ENCODE results near the gene DBNL. TPM values are rescaled to one million over a fixed set of nuclear protein-coding genes. Genes with fewer than 3 reads are reported as not detected.

Gene DBNL
- total RNA-seq, 4 donors from 2014 or later = 108 to 165 (median 138) TPM

DNA sequence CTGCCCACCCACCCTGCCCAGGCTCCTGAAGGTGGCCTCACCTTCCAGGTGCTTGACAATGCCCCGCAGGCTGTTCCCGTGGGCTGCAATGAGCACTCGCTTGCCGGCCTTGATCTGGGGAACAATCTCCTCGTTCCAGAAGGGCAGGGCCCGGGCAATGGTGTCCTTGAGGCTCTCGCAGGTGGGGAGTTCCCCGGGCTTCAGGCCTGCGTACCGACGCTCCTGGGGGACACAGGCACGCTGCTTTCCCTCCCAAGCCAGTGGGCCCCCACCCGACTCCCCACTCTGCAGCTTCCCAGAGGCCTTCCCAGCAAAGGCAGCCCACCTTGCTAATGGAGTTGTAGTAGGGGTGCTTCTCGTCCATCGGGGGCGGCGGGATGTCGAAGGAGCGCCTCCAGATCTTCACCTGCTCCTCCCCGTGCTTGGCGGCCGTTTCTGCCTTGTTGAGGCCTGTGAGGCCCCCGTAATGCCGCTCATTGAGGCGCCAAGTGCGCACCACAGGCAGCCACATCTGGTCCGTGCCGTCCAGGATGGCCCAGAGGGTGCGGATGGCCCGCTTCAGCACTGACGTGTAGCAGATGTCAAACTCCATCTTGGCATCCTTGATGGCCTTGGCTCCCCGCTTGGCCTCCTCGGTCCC lies 20.4 kb downstream of the DBNL start:
- Histone ChIP-seq H3K27ac (no peak overlapping the region), H3K9me3 (no peaks in the 10 kb centered on the region), H3K4me3 (replicated peaks in 1 of 3) (no peak overlapping the region), H3K36me3 (peaks cover 11 to 17% of the 10 kb centered on the region in 2 donors), H3K27me3 (no peaks in the 10 kb centered on the region), H3K4me1 (peaks cover 15 to 26% of the 10 kb centered on the region in 2 donors)
- WGBS, 2 donors = 7 to 18% methylated on average over 3 to 29 of the region's 33 CpGs
- TF ChIP-seq POLR2A (IDR thresholded peaks at IDR 0.05) = peak in 1 of 2 donors; percentile 11
- TF ChIP-seq, protein P1, sequence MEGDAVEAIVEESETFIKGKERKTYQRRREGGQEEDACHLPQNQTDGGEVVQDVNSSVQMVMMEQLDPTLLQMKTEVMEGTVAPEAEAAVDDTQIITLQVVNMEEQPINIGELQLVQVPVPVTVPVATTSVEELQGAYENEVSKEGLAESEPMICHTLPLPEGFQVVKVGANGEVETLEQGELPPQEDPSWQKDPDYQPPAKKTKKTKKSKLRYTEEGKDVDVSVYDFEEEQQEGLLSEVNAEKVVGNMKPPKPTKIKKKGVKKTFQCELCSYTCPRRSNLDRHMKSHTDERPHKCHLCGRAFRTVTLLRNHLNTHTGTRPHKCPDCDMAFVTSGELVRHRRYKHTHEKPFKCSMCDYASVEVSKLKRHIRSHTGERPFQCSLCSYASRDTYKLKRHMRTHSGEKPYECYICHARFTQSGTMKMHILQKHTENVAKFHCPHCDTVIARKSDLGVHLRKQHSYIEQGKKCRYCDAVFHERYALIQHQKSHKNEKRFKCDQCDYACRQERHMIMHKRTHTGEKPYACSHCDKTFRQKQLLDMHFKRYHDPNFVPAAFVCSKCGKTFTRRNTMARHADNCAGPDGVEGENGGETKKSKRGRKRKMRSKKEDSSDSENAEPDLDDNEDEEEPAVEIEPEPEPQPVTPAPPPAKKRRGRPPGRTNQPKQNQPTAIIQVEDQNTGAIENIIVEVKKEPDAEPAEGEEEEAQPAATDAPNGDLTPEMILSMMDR (IDR thresholded peaks at IDR 0.05) = no peak
- peak in 1 of 2 donors; percentile 23 for DNase-seq
- intact Hi-C loops (cut with DNase I) = no loop called here

DNA sequence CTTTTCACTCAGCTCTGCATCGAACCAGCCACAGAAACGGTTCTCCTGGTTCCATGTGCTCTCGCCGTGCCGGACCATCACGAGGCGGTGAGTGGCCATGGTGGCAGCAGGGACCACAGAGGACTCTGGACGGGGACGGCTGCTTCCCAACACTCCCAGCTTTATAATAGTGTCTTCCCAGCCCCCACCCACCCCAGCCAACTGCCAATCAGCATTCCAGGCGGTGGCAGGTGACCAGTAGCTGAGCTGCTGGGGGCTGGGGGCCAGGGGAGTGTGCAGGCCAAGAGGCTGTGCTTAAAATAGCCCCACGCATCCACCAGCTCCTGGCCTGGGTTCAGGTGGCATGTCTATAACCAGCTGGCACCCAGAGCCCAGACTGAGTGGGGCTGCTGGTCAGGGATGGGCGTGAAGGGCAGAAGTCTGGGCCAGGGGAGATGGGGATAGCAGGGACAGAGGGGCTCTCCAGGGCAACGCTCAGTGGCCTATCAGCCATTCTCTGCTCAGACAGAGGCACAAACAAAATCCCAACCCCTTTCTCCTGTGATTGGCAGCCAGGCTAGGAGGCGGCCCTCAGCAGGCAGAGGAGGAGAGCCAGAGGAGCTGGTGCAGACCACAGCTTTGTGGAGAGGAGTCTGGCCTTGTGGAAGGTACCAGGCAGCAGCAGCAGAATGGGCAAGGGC lies 21.1 kb downstream of the DBNL start, which contains the start of gene PGAM2:
Gene PGAM2, minus strand, starts transcription at position 137 of the 680 bp plus-strand sequence. Its CDS starts 38 bp downstream, at position 99.
- no peak for TF ChIP-seq POLR2A (IDR thresholded peaks at IDR 0.05)
- TF ChIP-seq, protein P1 (IDR thresholded peaks at IDR 0.05) = no peak
- Histone ChIP-seq H3K36me3 (peaks cover 10 to 11% of the 10 kb centered on the region in 2 donors), H3K27me3 (no peaks in the 10 kb centered on the region), H3K4me3 (replicated peaks in 1 of 3) (no peak within 1 kb of the TSS), H3K9me3 (no peaks in the 10 kb centered on the region), H3K27ac (no peak within 1 kb of the TSS), H3K4me1 (peaks cover 15 to 26% of the 10 kb centered on the region in 2 donors)
- intact Hi-C loops (cut with DNase I) = no loop called here
- WGBS, 2 donors = 18 to 28% methylated on average over 10 to 14 of the region's 14 CpGs
- DNase-seq = peak; percentile 76 to 78

DNA sequence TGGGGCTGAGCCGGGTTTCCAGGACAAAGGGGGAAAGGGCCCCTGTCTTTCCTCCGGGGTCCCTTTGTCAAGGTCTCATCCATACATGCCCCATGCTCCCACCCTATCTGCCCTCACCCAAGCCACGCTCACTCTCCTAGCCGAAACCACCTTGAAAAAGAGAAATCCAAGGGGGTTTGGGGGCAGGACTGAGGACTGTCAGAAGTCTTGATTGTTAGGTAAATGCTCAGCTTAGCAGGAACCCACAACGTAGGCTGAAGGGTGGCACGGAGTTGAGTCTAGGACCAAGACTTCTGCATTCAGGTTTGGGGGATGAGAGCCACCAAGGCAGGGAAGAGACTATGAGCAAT lies 21.6 kb downstream of the DBNL start:
- Histone ChIP-seq H3K27ac (no peak overlapping the region), H3K4me3 (replicated peaks in 1 of 3) (no peak overlapping the region), H3K4me1 (peaks cover 15 to 26% of the 10 kb centered on the region in 2 donors), H3K9me3 (no peaks in the 10 kb centered on the region), H3K36me3 (peaks cover 6 to 7% of the 10 kb centered on the region in 2 donors), H3K27me3 (no peaks in the 10 kb centered on the region)
- 45 to 51% methylated on average over 6 of the region's 6 CpGs for WGBS, 2 donors
- intact Hi-C loops (cut with DNase I) = no loop called here
- no peak for TF ChIP-seq POLR2A (IDR thresholded peaks at IDR 0.05)
- TF ChIP-seq, protein P1 (IDR thresholded peaks at IDR 0.05) = no peak
- DNase-seq = no peak

DNA sequence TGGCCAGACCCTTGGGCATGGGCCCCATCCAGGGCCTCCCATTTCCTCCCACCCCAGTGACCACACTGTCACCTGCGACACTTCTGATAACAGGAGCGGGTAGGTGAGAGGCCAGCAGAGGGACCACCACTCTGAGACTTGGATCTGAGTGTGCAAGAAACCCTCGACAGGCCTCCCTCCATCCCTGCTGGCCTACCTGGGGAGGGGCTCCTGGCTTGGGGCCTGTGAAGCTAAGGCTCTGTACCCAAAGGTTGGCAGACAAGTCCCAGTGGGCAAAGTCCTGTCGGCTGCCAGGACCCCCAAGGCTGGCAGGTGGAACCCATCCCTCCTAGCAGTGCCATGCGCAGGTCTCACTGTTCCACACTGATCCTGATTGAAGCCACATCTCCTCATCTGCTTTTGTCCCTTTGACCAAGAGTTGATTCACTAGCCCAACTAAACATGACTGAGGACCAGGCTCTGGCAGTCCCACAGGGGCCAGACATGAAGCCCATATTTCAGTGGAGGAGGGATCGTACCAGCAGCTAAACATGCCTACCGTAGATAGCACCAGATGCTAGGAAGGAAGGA lies 22.1 kb downstream of the DBNL start:
- Histone ChIP-seq H3K27me3 (no peaks in the 10 kb centered on the region), H3K4me1 (peaks cover 15 to 26% of the 10 kb centered on the region in 2 donors), H3K4me3 (replicated peaks in 1 of 3) (no peak overlapping the region), H3K9me3 (no peaks in the 10 kb centered on the region), H3K27ac (no peak overlapping the region), H3K36me3 (peaks cover 1 to 2% of the 10 kb centered on the region in 2 donors)
- WGBS, 2 donors = 77 to 82% methylated on average over 7 of the region's 7 CpGs
- TF ChIP-seq, protein P1 (IDR thresholded peaks at IDR 0.05) = no peak
- no peak for TF ChIP-seq POLR2A (IDR thresholded peaks at IDR 0.05)
- DNase-seq = peak in 1 of 2 donors; percentile 2
- intact Hi-C loops (cut with DNase I) = no loop called here
